ENCODE measurements around the gene COMP. TPM values are rescaled to one million over a fixed set of nuclear protein-coding genes. Genes with fewer than 3 reads are reported as not detected.
A peak's percentile ranks its signal among the peaks of the same experiment; 100 is the strongest.

Gene COMP
- total RNA-seq, 1 donor from 2014 or later: 0.98 TPM

DNA sequence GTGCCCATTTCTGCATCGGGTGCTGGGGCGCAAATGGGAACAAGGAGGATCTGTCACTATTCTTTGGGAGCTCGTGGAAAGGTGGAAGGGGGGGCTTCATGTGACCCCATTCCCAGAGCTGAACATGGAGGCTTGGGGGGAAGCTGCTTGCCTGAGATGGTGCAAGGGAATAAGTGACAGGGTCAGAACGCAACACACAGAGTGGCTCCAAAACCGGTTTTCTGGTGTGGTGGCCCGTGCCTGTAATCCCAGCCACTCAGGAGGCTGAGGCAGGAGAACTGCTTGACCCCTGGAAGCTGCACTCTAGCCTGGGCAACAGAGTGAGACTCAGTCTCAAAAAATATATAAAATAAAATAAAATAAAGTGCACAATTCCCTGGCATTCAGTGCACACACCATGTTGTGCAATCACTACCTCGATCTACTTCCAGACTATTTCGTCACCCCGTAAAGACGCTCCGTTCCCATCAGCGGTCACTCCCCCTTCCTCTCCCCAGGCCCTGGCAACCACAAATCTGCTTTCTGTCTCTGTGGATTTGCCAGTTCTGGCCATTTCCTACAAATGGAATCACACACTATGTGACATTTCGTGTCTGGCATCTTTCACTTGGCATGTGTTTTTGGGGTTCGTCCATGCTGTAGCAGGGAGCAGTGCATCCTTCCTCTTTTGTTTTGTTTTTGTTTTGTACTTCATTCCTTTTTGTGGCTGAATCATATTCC is 18.2 kb upstream of the COMP start:
- H3K27ac ChIP-seq: peak overlapping the region; percentile 90
- H3K4me1 ChIP-seq: peaks cover 25% of the 10 kb centered on the region
- TF ChIP-seq, protein P1, sequence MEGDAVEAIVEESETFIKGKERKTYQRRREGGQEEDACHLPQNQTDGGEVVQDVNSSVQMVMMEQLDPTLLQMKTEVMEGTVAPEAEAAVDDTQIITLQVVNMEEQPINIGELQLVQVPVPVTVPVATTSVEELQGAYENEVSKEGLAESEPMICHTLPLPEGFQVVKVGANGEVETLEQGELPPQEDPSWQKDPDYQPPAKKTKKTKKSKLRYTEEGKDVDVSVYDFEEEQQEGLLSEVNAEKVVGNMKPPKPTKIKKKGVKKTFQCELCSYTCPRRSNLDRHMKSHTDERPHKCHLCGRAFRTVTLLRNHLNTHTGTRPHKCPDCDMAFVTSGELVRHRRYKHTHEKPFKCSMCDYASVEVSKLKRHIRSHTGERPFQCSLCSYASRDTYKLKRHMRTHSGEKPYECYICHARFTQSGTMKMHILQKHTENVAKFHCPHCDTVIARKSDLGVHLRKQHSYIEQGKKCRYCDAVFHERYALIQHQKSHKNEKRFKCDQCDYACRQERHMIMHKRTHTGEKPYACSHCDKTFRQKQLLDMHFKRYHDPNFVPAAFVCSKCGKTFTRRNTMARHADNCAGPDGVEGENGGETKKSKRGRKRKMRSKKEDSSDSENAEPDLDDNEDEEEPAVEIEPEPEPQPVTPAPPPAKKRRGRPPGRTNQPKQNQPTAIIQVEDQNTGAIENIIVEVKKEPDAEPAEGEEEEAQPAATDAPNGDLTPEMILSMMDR (IDR thresholded peaks at IDR 0.05): no peak
- TF ChIP-seq POLR2AphosphoS5 (IDR thresholded peaks at IDR 0.05; ENCODE audit: insufficient read depth in 1 of 2, low read depth in 1 of 2) (peak; percentile 73 to 94), POLR2A (IDR thresholded peaks at IDR 0.05) (no peak)
- DNase-seq (ENCODE audit: extremely low spot score in 2 of 2): peak in 1 of 2 donors; percentile 96
- intact Hi-C loops (cut with DNase I): no loop called here
- no peaks in the 10 kb centered on the region for H3K9me3 ChIP-seq
- H3K27me3 ChIP-seq: no peaks in the 10 kb centered on the region
- H3K4me3 ChIP-seq: no peak overlapping the region
- H3K36me3 ChIP-seq: no peaks in the 10 kb centered on the region

DNA sequence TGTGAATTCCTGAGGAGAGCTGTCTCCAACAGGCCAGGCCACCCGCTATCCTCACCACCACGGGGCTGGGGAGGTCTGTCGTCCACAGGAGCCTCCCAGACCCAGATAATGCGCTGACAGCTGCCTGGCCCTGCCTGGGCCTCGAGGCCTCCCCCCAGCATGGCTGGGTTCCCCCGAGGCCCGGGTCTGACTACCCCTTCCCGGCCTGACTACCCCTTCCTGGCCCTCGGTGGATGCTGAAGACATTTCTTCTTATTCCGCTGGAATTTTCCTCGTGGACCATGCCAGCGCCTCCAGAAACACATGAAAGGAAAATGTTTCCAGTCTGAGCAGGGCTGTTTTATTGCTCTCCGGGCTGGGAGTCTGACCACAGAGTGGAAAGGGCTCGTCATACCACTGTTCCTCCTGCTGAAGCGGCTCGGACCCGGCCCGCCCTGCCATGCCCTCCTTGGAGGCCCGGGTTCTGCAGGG is 16.8 kb upstream of the COMP start:
- TF ChIP-seq POLR2AphosphoS5 (IDR thresholded peaks at IDR 0.05; ENCODE audit: insufficient read depth in 1 of 2, low read depth in 1 of 2): peak in 1 of 2 donors; percentile 79
- TF ChIP-seq, protein P1 (IDR thresholded peaks at IDR 0.05): no peak
- Histone ChIP-seq H3K27me3 (no peaks in the 10 kb centered on the region), H3K4me1 (peaks cover 25% of the 10 kb centered on the region), H3K36me3 (no peaks in the 10 kb centered on the region), H3K27ac (peak overlapping the region; percentile 90), H3K4me3 (no peak overlapping the region), H3K9me3 (no peaks in the 10 kb centered on the region)
- intact Hi-C loops (cut with DNase I): no loop called here
- DNase-seq (ENCODE audit: extremely low spot score in 2 of 2): peak in 1 of 2 donors; percentile 94

DNA sequence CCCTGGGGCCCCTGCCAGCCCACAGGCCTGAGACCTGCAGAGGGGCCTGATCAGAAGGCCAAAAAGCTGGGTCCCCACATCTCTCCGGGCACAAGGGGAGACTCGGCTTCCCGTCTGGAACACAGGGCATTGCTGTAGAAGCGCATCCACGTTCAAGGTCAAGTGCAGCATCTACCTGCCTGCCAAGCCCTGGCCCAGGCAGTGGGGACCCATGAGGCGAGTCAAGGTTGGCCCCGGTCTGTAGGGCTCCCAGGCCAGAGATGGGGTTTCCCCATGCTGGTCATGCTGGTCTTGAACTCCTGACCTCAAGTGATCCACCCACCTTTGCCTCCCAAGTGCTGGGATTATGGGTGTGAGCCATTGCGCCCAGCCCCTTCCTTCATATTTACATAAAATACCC is 13.5 kb upstream of the COMP start:
- DNase-seq (ENCODE audit: extremely low spot score in 2 of 2): no peak
- intact Hi-C loops (cut with DNase I): no loop called here
- no peak for TF ChIP-seq POLR2AphosphoS5 (IDR thresholded peaks at IDR 0.05; ENCODE audit: insufficient read depth in 1 of 2, low read depth in 1 of 2)
- TF ChIP-seq, protein P1 (IDR thresholded peaks at IDR 0.05): no peak
- no peak for TF ChIP-seq POLR2A (IDR thresholded peaks at IDR 0.05)

DNA sequence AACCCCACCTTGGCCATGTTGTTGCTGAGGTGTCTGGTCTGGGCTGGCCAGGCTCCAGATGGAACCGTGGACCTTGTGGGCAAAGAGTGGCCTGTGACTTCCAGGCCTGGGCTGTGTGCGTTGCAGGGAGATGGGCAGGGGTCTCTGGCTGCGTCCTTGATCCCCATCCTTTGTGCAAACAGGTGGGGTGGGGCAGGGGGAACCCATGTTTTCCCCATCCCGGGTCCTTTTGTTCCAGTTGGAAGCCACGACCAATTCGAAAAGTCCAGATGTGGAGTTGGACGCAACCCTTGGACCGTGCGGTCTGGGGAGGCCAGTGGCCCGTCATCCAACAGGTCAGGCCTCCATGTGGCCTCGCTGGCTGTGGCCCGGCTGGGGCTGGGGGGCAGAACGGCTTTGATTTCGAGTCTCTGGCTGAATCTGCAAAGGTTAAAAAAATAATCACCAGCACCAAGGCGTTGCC is 13.1 kb upstream of the COMP start:
- Histone ChIP-seq H3K27ac (no peak overlapping the region), H3K9me3 (no peaks in the 10 kb centered on the region), H3K4me1 (peaks cover 13% of the 10 kb centered on the region), H3K4me3 (no peak overlapping the region), H3K27me3 (no peaks in the 10 kb centered on the region), H3K36me3 (no peaks in the 10 kb centered on the region)
- TF ChIP-seq POLR2AphosphoS5 (IDR thresholded peaks at IDR 0.05; ENCODE audit: insufficient read depth in 1 of 2, low read depth in 1 of 2) (no peak), POLR2A (IDR thresholded peaks at IDR 0.05) (no peak)
- TF ChIP-seq, protein P1 (IDR thresholded peaks at IDR 0.05): no peak
- intact Hi-C loops (cut with DNase I): no loop called here
- DNase-seq (ENCODE audit: extremely low spot score in 2 of 2): no peak

More for the DNA sequence above, 13.5 kb upstream of the COMP start:
- no peaks in the 10 kb centered on the region for H3K27me3 ChIP-seq
- H3K4me1 ChIP-seq: peaks cover 18% of the 10 kb centered on the region
- no peaks in the 10 kb centered on the region for H3K36me3 ChIP-seq
- H3K4me3 ChIP-seq: no peak overlapping the region
- no peak overlapping the region for H3K27ac ChIP-seq
- no peaks in the 10 kb centered on the region for H3K9me3 ChIP-seq

DNA sequence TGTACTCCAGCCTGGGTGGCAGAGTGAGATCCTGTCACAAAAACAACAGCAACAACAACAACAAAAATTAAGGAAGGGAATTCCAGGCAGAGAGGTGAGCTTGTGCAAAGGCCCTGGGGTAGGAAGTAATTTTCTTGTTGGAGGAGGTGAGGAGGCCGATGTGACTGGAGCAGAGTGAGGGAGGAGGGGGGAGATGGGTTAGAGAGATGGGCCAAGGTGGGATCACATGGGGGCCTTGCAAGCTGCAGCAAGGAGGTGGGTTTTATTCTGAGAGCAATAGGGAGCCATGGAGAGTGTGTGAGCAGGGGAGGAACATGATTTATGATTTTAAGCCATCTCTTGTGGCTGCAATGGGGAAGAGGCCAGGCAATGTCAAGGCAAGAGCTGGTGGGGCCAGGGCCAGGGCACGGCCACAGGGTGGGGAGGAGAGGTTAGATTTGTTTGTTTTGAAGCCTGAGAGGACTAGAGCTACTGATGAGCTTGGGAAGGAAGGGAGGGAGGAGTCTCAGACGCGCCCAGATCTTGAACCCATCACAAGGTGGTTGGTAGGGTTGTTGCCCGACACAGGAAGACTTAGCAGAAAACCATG is 12.5 kb upstream of the COMP start:
- no peak for DNase-seq (ENCODE audit: extremely low spot score in 2 of 2)
- Histone ChIP-seq H3K27me3 (no peaks in the 10 kb centered on the region), H3K9me3 (no peaks in the 10 kb centered on the region)

More for the DNA sequence above, 12.5 kb upstream of the COMP start:
- TF ChIP-seq, protein P1 (IDR thresholded peaks at IDR 0.05): no peak
- no peak for TF ChIP-seq POLR2A (IDR thresholded peaks at IDR 0.05)
- TF ChIP-seq POLR2AphosphoS5 (IDR thresholded peaks at IDR 0.05; ENCODE audit: insufficient read depth in 1 of 2, low read depth in 1 of 2): no peak
- Histone ChIP-seq H3K27ac (no peak overlapping the region), H3K4me3 (no peak overlapping the region), H3K36me3 (no peaks in the 10 kb centered on the region), H3K4me1 (peaks cover 8% of the 10 kb centered on the region)
- intact Hi-C loops (cut with DNase I): no loop called here
